ENCODE results near the gene MAPKBP1. TPM values are rescaled to one million over a fixed set of nuclear protein-coding genes. Genes with fewer than 3 reads are reported as not detected.

The MAPKBP1 gene
- total and polyA plus RNA-seq, 2 of the 13 experiments (the other 11 are each of a cell fraction or from before 2014, with no cell fraction given), result 3.0 to 7.3 TPM

DNA sequence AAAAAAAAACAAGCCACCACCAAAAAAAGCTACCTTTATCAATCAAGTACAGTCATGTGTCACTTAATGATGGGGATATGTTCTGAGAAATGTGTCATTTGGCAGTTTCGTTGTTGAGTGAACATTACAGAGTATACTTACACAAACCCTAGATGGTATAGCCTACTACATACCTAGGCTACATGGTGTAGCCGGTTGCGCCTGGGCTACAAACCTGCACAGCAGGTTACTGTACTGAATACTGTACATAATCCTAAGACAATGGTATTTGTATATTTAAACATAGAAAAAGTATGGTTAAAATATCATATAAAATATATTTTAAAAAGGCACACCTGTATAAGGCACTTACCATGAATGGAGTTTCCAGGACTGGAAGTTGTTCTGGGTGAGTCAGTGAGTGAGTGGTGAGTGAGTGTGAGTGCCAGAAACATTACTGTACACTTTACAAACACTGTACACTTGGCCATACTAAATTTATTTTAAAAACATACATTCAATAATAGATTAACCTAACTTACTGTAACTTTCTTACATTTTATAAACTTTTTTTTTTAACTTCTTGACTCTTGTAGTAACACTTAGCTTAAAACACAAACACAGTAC, 27.7 kb downstream of the MAPKBP1 start:
- H3K4me1 ChIP-seq (ENCODE audit: insufficient read depth, low read length), result peaks cover 22% of the 10 kb centered on the region
- intact Hi-C loops (cut with micrococcal nuclease; ENCODE audit: unreplicated experiment), result no loop called here
- no peaks in the 10 kb centered on the region for H3K9me3 ChIP-seq (ENCODE audit: low read length)
- ChIA-PET CTCF (ENCODE audit: low intra/inter-chr PET ratio, low total read pairs) (no interaction called here), POLR2A (no interaction called here)
- no peaks in the 10 kb centered on the region for H3K36me3 ChIP-seq (replicated peaks in 1 of 2; ENCODE audit: control insufficient read depth in 1 of 2, insufficient read depth in 2 of 2, low read length in 2 of 2)
- no peak overlapping the region for H2AFZ ChIP-seq (ENCODE audit: low read length)
- FAIRE-seq (no peak), ATAC-seq (no peak), DNase-seq (ENCODE audit: low spot score) (no peak)
- no TSS peak for BruUV-seq (replicated peaks)
- no peak overlapping the region for H3K9ac ChIP-seq (ENCODE audit: insufficient read depth, low read depth, low read length)
- no peaks in the 10 kb centered on the region for H4K20me1 ChIP-seq (ENCODE audit: insufficient read depth, low read length)
- no peak overlapping the region for H3K4me3 ChIP-seq (replicated peaks in 1 of 3; ENCODE audit: insufficient read depth in 1 of 3, low read depth in 2 of 3, low read length in 3 of 3)
- WGBS (ENCODE audit: low lambda C conversion rate), result 100% methylated on average over 3 of the region's 3 CpGs
- no peak overlapping the region for H3K4me2 ChIP-seq (ENCODE audit: low read depth, low read length)
- in situ Hi-C loops (cut with HindIII; ENCODE audit: extremely low pct_ligation_motif_present, low pct_unique_long_range_greater_than_20kb), result no loop called here
- H3K27ac ChIP-seq (ENCODE audit: extremely low read length, insufficient read depth, low read length), result no peak overlapping the region
- H3K27me3 ChIP-seq (ENCODE audit: control insufficient read depth in 1 of 2, insufficient read depth in 2 of 2, low read length in 2 of 2), result no peaks in the 10 kb centered on the region
- no peaks in the 10 kb centered on the region for H3K79me2 ChIP-seq (ENCODE audit: insufficient read depth, low read length)
- TF ChIP-seq NBN (conservative IDR thresholded peaks at IDR 0.05) (no peak), HOXA7 (CRISPR knock-in tag; IDR thresholded peaks at IDR 0.05) (no peak), ZNF460 (CRISPR knock-in tag; IDR thresholded peaks at IDR 0.05; ENCODE audit: borderline replicate concordance) (no peak), HMGXB3 (CRISPR knock-in tag; IDR thresholded peaks at IDR 0.05; ENCODE audit: borderline replicate concordance) (no peak), ZMAT3 (CRISPR knock-in tag; conservative IDR thresholded peaks at IDR 0.05) (no peak), MXD3 (CRISPR knock-in tag; IDR thresholded peaks at IDR 0.05) (no peak), MBD4 (IDR thresholded peaks at IDR 0.05; ENCODE audit: borderline replicate concordance, low read length) (no peak)
- TF ChIP-seq, protein P1, sequence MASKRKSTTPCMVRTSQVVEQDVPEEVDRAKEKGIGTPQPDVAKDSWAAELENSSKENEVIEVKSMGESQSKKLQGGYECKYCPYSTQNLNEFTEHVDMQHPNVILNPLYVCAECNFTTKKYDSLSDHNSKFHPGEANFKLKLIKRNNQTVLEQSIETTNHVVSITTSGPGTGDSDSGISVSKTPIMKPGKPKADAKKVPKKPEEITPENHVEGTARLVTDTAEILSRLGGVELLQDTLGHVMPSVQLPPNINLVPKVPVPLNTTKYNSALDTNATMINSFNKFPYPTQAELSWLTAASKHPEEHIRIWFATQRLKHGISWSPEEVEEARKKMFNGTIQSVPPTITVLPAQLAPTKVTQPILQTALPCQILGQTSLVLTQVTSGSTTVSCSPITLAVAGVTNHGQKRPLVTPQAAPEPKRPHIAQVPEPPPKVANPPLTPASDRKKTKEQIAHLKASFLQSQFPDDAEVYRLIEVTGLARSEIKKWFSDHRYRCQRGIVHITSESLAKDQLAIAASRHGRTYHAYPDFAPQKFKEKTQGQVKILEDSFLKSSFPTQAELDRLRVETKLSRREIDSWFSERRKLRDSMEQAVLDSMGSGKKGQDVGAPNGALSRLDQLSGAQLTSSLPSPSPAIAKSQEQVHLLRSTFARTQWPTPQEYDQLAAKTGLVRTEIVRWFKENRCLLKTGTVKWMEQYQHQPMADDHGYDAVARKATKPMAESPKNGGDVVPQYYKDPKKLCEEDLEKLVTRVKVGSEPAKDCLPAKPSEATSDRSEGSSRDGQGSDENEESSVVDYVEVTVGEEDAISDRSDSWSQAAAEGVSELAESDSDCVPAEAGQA (IDR thresholded peaks at IDR 0.05; ENCODE audit: low read depth), result no peak
- TF ChIP-seq, protein P1 (CRISPR knock-in tag; IDR thresholded peaks at IDR 0.05; ENCODE audit: borderline replicate concordance), result no peak
- TF ChIP-seq, protein P2, sequence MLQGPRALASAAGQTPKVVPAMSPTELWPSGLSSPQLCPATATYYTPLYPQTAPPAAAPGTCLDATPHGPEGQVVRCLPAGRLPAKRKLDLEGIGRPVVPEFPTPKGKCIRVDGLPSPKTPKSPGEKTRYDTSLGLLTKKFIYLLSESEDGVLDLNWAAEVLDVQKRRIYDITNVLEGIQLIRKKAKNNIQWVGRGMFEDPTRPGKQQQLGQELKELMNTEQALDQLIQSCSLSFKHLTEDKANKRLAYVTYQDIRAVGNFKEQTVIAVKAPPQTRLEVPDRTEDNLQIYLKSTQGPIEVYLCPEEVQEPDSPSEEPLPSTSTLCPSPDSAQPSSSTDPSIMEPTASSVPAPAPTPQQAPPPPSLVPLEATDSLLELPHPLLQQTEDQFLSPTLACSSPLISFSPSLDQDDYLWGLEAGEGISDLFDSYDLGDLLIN (CRISPR knock-in tag; IDR thresholded peaks at IDR 0.05; ENCODE audit: borderline replicate concordance), result no peak
